GM10266 (cell line): ENCODE measurements around the gene SMG9.
"Not testable (repeated sequence)": the region's sequence is repeated elsewhere in the genome, so short reads cannot be mapped to it uniquely, and the experiment has no call there.

ENCODE experiments used
- DNase-seq: peaks from one replicate; pipeline ENCODE4 v3.0.0; 2012; ENCODE audit errors: extremely low spot score
- TF ChIP-seq, protein P1 (sequence below): IDR thresholded peaks from 2 replicates; pipeline ENCODE4 v1.5.1; 2012; ENCODE audit warnings: mild to moderate bottlenecking, low read depth; ENCODE audit not compliant: control insufficient read depth, insufficient read depth; ENCODE audit errors: missing control alignments

SMG9 gene

DNA sequence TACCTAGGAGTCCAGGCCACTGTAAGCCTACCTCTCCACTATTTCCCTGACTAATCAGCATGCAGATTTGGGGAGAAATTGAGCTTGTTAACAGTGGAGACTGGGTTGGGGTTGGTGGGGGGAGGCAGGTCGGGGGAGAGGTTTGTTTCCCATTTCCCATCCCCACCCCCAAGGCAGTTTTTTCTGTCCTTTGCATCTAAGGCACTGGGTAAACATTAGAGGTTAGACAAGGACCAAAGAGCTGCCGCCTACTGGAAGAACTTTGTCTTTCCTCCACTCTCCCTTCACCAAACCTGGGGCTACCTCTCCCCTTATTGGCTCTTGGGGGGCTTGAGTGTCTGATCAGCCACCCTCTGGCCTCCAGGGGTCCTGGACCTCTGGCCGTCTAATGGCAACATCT is 25.1 kb upstream of the SMG9 start:
- TF ChIP-seq, protein P1, sequence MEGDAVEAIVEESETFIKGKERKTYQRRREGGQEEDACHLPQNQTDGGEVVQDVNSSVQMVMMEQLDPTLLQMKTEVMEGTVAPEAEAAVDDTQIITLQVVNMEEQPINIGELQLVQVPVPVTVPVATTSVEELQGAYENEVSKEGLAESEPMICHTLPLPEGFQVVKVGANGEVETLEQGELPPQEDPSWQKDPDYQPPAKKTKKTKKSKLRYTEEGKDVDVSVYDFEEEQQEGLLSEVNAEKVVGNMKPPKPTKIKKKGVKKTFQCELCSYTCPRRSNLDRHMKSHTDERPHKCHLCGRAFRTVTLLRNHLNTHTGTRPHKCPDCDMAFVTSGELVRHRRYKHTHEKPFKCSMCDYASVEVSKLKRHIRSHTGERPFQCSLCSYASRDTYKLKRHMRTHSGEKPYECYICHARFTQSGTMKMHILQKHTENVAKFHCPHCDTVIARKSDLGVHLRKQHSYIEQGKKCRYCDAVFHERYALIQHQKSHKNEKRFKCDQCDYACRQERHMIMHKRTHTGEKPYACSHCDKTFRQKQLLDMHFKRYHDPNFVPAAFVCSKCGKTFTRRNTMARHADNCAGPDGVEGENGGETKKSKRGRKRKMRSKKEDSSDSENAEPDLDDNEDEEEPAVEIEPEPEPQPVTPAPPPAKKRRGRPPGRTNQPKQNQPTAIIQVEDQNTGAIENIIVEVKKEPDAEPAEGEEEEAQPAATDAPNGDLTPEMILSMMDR = peak; percentile 59
- DNase-seq = peak; percentile 81

DNA sequence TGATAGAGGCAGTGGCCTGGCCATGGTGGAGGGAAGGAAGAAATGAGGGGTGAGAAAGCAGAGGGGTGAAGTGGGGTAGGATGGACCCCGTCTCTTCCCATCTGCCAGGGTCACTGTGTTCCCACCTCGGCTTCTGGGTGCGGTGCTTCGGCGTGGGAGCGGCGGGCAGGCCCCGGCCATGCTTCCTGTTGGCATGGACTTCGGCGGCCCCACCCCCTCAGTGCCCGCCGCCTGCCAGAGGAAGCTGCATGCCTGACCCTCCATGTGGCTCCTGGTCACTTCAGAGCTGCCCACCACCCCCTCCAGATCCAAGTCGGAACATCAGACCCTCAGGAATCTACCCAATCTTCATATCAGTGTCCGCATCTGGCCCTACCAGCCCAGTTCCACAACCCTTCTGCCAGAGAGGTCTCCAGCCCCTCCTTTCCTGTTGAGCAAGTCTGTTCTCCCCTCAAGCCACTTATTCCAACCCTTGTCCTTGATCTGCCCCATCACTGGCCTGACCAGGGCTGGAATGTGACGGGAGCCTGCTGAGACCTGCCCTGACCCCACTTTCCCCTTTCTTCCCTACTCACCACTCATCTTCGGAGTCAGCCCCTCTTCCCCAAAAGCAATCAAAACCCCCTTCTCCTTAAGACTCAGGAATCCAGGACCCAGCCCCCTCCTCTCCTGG is 24.5 kb upstream of the SMG9 start:
- TF ChIP-seq, protein P1 = no peak
- DNase-seq = no peak

DNA sequence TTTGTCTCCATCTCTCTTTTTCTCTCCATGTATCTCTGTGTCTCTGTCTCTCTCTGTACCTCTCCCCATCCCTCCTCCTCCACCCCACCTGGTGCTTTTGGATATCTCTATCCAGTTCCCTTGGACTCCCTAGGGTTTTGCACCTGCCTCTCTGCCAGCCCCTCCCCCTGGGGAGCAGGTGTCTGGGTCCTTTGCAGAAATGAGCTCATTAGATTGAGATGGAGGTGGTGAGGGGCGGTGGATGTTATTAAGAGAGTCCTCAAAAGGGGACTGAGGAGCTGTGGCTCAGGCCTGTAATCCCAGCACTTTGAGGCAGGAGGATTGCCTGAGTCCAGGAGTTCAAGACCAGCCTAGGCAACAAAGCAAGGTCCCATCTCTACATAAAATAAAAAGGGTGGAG is 23.9 kb upstream of the SMG9 start:
- DNase-seq = no peak
- TF ChIP-seq, protein P1 = no peak

DNA sequence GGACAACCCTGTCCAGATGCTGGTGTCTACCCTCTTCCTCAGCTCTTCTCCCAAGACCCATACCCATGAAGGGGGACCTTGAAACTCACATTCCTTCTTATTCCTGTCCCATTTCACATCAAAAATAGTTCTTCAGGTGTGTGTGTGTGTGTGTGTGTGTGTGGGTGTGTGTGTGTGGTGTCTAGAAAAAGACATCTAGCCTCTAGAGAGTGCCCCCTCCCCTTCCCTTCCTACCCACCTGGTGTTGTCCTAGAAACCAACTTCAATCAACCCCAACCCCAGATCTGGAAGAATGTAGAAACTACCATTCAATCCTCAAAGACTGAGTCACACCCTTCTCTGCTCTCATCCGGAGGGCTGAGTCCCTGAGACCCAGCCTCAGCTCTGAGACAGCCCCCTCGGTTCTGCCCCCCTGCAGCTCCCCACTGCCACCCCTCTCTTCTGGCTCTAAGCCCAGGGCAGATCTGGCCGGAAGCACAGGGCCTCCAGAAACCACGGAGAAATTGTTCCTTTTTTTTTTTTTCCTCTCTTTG is 22.5 kb upstream of the SMG9 start:
- DNase-seq = peak; percentile 61
- TF ChIP-seq, protein P1 = no peak

DNA sequence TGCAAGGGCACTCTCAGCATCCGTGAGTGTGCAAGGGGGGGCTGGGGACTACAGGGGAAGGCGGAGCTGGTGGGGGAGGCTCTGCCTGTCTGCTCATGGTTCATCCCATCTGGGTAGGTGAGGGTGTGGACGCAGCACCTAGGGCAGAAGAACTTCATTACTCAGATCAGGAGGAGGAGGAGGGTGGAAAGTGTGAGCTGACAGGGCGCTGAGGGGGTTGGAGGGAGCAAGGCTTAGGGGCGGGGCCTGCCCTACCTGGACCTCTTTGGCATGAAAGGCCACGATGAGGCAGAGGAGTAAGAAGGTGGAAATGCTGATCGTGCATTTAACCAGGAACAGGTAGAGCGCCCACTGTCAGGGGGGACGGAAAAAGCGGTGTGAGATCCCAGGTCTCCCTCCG is 21.5 kb upstream of the SMG9 start:
- no peak for DNase-seq
- TF ChIP-seq, protein P1 = no peak

DNA sequence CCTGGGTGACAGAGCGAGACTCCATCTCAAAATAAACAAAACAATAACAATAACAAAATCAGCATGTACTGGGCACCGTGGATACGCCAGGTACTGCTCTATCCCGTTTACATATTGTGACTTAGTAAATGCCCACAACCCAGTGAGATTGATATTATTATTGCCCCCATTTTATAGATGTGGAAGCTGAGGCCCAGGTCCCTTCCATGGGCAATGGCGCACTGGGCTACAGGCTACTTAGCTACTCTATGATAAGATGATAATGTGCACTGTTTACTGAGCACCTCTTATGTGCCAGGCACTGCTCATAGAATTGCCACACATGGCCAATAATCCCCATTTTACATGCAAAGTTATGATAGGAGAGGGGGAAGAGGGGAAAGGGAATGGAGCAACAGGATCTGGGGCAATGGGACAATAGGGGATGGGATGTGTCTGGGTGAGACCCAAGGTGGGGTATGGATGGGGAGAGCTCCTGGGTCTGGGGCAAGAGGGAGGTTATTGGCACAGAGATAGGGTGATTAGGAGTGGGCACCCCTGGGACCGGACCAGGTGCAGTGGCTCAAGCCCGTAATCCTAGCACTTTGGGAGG is 20.6 kb upstream of the SMG9 start:
- DNase-seq = no peak
- TF ChIP-seq, protein P1 = no peak

DNA sequence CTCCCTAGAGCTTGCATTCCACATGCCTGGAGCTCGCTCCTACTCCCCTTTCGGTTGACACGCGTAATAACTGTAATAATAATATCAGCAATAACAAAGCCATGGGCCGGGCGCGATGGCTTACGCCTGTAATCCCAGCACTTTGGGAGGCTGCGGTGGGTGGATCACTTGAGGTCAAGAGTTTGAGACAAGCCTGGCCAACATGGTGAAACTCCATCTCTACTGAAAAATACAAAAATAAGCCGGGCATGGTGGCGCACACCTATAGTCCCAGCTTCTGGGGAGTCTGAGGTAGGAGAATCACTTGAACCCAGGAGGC is 20.1 kb upstream of the SMG9 start:
- not testable (repeated sequence) for DNase-seq
